ENCODE results near the gene TRIM7.
A peak's percentile ranks its signal among the peaks of the same experiment; 100 is the strongest.

Gene TRIM7

DNA sequence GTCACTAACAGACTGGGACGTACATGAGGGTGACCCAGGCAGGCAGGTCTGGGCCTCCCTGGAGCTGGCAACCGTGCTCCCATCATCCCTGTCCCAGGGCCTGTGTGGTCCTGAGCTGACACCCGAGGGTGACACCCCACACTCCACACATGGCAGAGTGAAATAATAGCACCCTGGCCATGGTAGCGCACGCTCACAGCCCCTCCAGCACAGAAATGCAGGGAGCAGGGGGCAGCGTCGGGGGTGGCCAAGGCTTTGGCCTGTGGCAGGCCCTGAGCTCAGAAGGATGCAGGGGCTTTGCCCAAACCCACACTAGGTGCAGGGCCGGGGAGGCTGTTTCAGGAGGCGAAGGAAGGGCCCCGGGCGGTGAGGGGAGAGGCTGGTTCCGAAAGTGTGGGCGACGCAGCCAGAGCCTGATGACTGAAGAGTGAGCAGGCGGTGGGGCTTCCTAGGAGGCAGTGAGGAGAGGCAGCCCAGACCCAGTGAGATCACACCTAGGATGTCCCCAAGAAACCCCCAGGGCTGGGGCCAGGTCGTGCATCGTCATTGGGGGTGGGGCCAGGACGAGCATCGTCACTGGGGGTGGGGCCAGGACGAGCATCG lies 44.7 kb downstream of the TRIM7 start:
- TF ChIP-seq, protein P1, sequence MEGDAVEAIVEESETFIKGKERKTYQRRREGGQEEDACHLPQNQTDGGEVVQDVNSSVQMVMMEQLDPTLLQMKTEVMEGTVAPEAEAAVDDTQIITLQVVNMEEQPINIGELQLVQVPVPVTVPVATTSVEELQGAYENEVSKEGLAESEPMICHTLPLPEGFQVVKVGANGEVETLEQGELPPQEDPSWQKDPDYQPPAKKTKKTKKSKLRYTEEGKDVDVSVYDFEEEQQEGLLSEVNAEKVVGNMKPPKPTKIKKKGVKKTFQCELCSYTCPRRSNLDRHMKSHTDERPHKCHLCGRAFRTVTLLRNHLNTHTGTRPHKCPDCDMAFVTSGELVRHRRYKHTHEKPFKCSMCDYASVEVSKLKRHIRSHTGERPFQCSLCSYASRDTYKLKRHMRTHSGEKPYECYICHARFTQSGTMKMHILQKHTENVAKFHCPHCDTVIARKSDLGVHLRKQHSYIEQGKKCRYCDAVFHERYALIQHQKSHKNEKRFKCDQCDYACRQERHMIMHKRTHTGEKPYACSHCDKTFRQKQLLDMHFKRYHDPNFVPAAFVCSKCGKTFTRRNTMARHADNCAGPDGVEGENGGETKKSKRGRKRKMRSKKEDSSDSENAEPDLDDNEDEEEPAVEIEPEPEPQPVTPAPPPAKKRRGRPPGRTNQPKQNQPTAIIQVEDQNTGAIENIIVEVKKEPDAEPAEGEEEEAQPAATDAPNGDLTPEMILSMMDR (IDR thresholded peaks at IDR 0.05; ENCODE audit: borderline replicate concordance, insufficient read depth, low read depth, low read length) = no peak
- H3K4me3 ChIP-seq (ENCODE audit: low read depth, low read length) = peak overlapping the region; percentile 39

DNA sequence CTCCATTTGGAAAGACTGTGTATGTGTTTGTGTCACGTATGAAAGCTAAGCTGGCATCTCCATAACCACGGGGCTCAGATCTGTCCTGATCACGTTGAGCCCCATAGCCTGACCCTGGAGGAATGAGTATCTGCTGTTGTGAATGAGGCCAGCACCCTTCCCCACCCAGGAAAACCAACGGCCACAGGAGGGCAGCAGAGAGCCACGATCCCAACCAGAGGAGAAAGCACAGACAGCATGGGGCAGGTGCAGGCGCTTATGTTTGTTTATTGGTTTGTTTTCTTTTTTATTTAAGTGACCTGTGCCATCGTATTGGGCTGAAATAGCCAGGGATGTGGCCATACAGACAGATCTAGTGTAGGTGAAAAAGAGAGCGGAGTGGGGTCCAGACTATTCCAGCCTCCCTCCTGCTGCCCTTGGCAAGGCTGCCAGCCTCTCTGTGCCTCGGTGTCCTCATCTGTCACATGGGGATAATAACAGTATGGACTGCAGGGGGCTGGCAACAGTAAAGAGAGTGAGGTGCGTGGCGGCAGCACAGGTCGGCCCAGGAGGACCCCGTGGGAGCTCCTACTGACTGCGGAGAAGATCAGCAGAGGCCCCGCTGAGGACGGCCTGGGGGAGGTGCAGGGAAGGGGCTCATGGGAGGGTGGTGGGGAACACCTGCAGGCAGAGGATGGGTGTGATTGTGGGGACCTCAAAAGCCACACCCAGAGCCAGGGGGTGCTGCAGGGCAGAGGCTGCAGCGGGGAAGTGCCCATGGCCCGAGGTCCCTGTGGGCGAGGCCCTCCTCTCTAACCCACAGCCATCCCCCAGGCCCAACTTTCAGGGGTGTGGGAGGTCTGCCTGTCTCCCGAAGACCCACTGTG lies 45.5 kb downstream of the TRIM7 start:
- TF ChIP-seq, protein P1 (IDR thresholded peaks at IDR 0.05; ENCODE audit: borderline replicate concordance, insufficient read depth, low read depth, low read length) = peak; percentile 84
- H3K4me3 ChIP-seq (ENCODE audit: low read depth, low read length) = no peak overlapping the region

DNA sequence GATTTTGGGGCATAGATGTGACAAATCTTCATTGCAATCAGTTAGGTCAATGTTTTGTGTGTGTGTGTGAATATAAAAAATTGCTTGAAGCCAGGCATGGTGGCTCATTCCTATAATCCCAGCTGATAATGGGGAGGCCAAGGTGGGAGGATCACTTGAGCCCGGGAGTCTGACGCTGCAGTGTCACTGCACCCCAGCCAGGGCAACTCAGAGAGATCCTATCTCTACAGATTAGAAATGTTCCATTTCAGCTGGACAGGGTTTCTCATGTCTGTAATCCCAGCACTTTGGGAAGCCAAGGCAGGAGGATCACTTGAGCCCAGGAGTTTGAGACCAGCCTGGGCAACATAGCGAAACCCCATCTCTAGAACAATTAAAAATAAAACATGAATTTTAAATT lies 46.1 kb downstream of the TRIM7 start:
- no peak overlapping the region for H3K4me3 ChIP-seq (ENCODE audit: low read depth, low read length)
- TF ChIP-seq, protein P1 (IDR thresholded peaks at IDR 0.05; ENCODE audit: borderline replicate concordance, insufficient read depth, low read depth, low read length) = no peak

DNA sequence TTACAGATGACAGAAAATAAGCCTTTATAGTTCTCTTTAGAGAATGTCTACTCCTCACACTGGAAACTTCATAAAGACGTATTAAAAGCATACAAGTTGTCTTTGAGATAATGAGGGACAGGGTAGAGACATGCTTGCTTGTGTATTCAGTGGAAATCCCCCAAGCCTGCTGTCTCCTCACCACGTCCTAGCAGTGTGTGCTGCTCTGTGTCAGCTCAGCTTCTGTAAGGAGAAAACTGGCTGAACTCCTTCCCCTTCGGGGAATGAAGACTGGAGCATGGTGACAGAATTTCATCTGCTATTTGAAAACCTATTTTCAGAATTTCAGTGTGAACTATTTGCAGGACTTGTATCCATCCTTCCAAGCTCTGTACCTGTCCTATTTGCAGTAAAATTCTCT lies 48.2 kb downstream of the TRIM7 start:
- no peak overlapping the region for H3K4me3 ChIP-seq (ENCODE audit: low read depth, low read length)
- TF ChIP-seq, protein P1 (IDR thresholded peaks at IDR 0.05; ENCODE audit: borderline replicate concordance, insufficient read depth, low read depth, low read length) = no peak

DNA sequence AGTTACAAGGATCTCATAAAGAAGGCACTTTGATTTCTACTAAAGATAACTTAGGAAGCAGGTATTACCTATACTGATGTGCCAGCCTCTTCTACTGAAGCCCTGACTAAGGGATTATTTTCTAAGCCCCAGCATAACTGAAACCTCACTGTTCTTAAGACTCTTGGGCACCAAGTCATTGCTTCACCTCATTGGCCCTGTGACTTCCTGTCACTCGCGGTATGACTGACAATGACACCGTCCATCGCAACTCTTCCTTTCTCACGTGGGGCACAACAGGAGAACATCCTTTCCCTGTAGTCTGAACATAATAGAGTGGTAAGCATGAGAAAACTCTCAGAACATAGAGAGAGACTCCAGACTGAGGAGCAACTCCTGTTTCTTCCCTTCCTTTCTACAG lies 51.2 kb downstream of the TRIM7 start:
- TF ChIP-seq, protein P1 (IDR thresholded peaks at IDR 0.05; ENCODE audit: borderline replicate concordance, insufficient read depth, low read depth, low read length) = no peak
- H3K4me3 ChIP-seq (ENCODE audit: low read depth, low read length) = no peak overlapping the region

DNA sequence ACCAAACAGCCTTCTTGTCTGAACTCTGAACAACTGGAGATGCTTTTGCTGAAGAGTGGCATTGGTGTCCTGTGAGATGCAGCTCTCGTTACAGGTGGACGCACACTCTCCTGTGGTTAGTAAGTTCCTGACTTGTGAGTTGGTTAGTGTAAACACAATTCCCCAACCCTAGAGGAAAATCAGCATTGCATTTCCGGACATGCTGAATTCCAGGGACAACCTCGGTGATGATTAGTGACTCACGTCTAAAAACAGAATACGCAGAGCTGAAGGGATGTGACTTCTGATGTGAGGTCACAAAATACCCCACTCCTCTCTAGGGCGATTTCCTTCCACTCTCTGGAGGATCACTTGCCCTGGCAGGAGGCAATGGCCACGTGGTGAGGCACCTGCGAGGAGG lies 52.6 kb downstream of the TRIM7 start:
- TF ChIP-seq, protein P1 (IDR thresholded peaks at IDR 0.05; ENCODE audit: borderline replicate concordance, insufficient read depth, low read depth, low read length) = no peak
- no peak overlapping the region for H3K4me3 ChIP-seq (ENCODE audit: low read depth, low read length)

DNA sequence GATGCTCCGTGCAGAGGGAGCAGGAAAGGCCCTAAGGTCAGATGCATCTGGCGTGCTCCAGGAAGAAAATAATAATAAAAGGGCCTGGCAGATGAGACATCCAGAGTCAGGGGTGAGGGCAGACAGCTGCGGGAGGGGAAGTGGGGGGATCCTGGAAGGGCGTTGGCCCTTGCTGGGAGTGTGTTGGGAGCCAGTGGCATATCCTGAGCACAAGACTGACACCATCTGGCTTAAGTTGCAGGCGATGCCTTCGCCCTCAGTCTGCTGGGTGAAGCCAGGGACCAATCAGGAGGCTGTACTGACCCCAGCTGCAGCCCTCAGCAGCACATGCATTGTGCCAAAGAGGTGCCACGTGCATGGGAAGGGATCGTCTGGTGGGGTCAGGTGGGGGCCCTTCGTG lies 53.9 kb downstream of the TRIM7 start:
- no peak overlapping the region for H3K4me3 ChIP-seq (ENCODE audit: low read depth, low read length)

More for the DNA sequence above, 53.9 kb downstream of the TRIM7 start:
- TF ChIP-seq, protein P1 (IDR thresholded peaks at IDR 0.05; ENCODE audit: borderline replicate concordance, insufficient read depth, low read depth, low read length) = no peak
